WTC11 (cell line): Measurements from ENCODE around the gene C10orf90. TPM values are rescaled to one million over a fixed set of nuclear protein-coding genes. Genes with fewer than 3 reads are reported as not detected.

Experiments used
- ATAC-seq: fragments of 200-7000 bp; cut with Tn5 transposase; 2 replicates; pipeline ENCODE4 v1.10.0; 2021; ENCODE audit warnings: mild to moderate bottlenecking, moderate library complexity
- CTCF ChIA-PET: fragments of 300-600 bp; sonication (Branson Sonifier 250); formaldehyde crosslinking; loops from one replicate; lab custom pipeline; 2021; ENCODE audit warnings: antibody characterized with exemption; lab: Charles Lee
- POLR2A ChIA-PET: fragments of 350-600 bp; sonication (Branson Sonifier 250); formaldehyde crosslinking; loops from one replicate; lab custom pipeline; 2021; ENCODE audit warnings: antibody characterized with exemption; lab: Charles Lee
- DNase-seq: peaks from one replicate; pipeline ENCODE4 v3.0.0; 2021; ENCODE audit warnings: low spot score
- H3K27ac Mint-ChIP-seq: 2 replicates; pipeline ENCODE4 v1.8.0; 2021; ENCODE audit warnings: mixed read lengths
- H3K27me3 Mint-ChIP-seq: 2 replicates; pipeline ENCODE4 v1.8.0; 2021; ENCODE audit warnings: low read depth, mild to moderate bottlenecking, moderate library complexity, mixed read lengths
- H3K36me3 Mint-ChIP-seq: 2 replicates; pipeline ENCODE4 v1.8.0; 2021; ENCODE audit warnings: mixed read lengths
- H3K4me1 Mint-ChIP-seq: 2 replicates; pipeline ENCODE4 v1.8.0; 2022; ENCODE audit warnings: mixed read lengths
- H3K4me3 Mint-ChIP-seq: 2 replicates; pipeline ENCODE4 v1.8.0; 2021; ENCODE audit warnings: mild to moderate bottlenecking, moderate library complexity, mixed read lengths
- H3K9me3 Mint-ChIP-seq: 2 replicates; pipeline ENCODE4 v1.8.0; 2021; ENCODE audit warnings: mixed read lengths
- AFF4 ChIP-seq: sonication (generic); formaldehyde crosslinking; IDR thresholded peaks from 2 replicates; pipeline ENCODE4 v1.8.1; 2023; ENCODE audit warnings: mild to moderate bottlenecking, missing genetic modification reagents, borderline replicate concordance
- AR ChIP-seq: fragments of 250-450 bp; sonication (Bioruptor Pico); IDR thresholded peaks from 2 replicates; pipeline ENCODE4 v1.9.0; 2021; ENCODE audit warnings: mild to moderate bottlenecking
- JAZF1 ChIP-seq: fragments of 250-450 bp; sonication (Bioruptor Pico); IDR thresholded peaks from 2 replicates; pipeline ENCODE4 v1.9.0; 2021; ENCODE audit warnings: moderate library complexity, mild to moderate bottlenecking, inconsistent platforms
- NFATC4 ChIP-seq: fragments of 250-450 bp; sonication (Bioruptor Pico); IDR thresholded peaks from 2 replicates; pipeline ENCODE4 v1.9.0; 2021; ENCODE audit warnings: mild to moderate bottlenecking
- RELA ChIP-seq: sonication (generic); formaldehyde crosslinking; IDR thresholded peaks from 2 replicates; pipeline ENCODE4 v1.8.1; 2022; ENCODE audit warnings: missing genetic modification reagents, mild to moderate bottlenecking, borderline replicate concordance
- RORB ChIP-seq: fragments of 250-450 bp; sonication (Bioruptor Pico); IDR thresholded peaks from 2 replicates; pipeline ENCODE4 v1.9.0; 2021; ENCODE audit warnings: mild to moderate bottlenecking
- STAT6 ChIP-seq: sonication (generic); formaldehyde crosslinking; conservative IDR thresholded peaks from 2 replicates; pipeline ENCODE4 v1.8.1; 2023; ENCODE audit warnings: mild to moderate bottlenecking, low read depth, missing genetic modification reagents, moderate library complexity
- TEAD1 ChIP-seq: sonication (generic); formaldehyde crosslinking; IDR thresholded peaks from 2 replicates; pipeline ENCODE4 v1.8.0; 2022; ENCODE audit warnings: mild to moderate bottlenecking, missing genetic modification reagents
- ZBTB21 ChIP-seq: sonication (generic); formaldehyde crosslinking; IDR thresholded peaks from 2 replicates; pipeline ENCODE4 v1.8.1; 2023; ENCODE audit warnings: mild to moderate bottlenecking, missing genetic modification reagents, borderline replicate concordance
- ZNF281 ChIP-seq: sonication (generic); formaldehyde crosslinking; IDR thresholded peaks from 2 replicates; pipeline ENCODE4 v1.8.0; 2023; ENCODE audit warnings: mild to moderate bottlenecking, missing genetic modification reagents
- ZNF425 ChIP-seq: fragments of 250-450 bp; sonication (Bioruptor Pico); conservative IDR thresholded peaks from 2 replicates; pipeline ENCODE4 v1.9.0; 2021; ENCODE audit warnings: mild to moderate bottlenecking
- ZNF671 ChIP-seq: fragments of 250-450 bp; sonication (Bioruptor Pico); IDR thresholded peaks from 2 replicates; pipeline ENCODE4 v1.8.0; 2021; ENCODE audit warnings: mild to moderate bottlenecking
- total RNA-seq: library from RNA; stranded (reverse); gene quantifications from 3 replicates; pipeline ENCODE4 v1.2.3, GENCODE V29; 2021
- TF ChIP-seq, protein P1 (sequence below): sonication (generic); formaldehyde crosslinking; IDR thresholded peaks from 2 replicates; pipeline ENCODE4 v1.8.1; 2023; ENCODE audit warnings: mild to moderate bottlenecking, moderate library complexity, missing genetic modification reagents

C10orf90 gene
- total RNA-seq, 1 experiment from 2014 or later = 0.85 TPM

- Mint-ChIP-seq H3K4me3 (no peak overlapping the region), H3K4me1 (no peaks in the 10 kb centered on the region)
- CTCF ChIA-PET = no interaction called here
- TF ChIP-seq RORB (CRISPR knock-in tag) = no peak
- no peak for TF ChIP-seq AR (CRISPR knock-in tag)
- TF ChIP-seq, protein P1, sequence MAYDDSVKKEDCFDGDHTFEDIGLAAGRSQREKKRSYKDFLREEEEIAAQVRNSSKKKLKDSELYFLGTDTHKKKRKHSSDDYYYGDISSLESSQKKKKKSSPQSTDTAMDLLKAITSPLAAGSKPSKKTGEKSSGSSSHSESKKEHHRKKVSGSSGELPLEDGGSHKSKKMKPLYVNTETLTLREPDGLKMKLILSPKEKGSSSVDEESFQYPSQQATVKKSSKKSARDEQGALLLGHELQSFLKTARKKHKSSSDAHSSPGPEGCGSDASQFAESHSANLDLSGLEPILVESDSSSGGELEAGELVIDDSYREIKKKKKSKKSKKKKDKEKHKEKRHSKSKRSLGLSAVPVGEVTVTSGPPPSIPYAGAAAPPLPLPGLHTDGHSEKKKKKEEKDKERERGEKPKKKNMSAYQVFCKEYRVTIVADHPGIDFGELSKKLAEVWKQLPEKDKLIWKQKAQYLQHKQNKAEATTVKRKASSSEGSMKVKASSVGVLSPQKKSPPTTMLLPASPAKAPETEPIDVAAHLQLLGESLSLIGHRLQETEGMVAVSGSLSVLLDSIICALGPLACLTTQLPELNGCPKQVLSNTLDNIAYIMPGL (CRISPR knock-in tag) = no peak
- TF ChIP-seq ZNF281 (CRISPR knock-in tag) = no peak
- no peak for TF ChIP-seq TEAD1 (CRISPR knock-in tag)
- no peak for TF ChIP-seq JAZF1 (CRISPR knock-in tag)
- TF ChIP-seq, all 79 proteins: peak for 0
- POLR2A ChIA-PET = no interaction called here
- H3K36me3 Mint-ChIP-seq = no peaks in the 10 kb centered on the region
- DNase-seq (no peak), ATAC-seq (no peak)
- no peak overlapping the region for H3K27ac Mint-ChIP-seq
- no peaks in the 10 kb centered on the region; the same call in 1 of the 2 replicates for H3K9me3 Mint-ChIP-seq
- H3K27me3 Mint-ChIP-seq = no peaks in the 10 kb centered on the region
These were observed 170.3 kb downstream of the C10orf90 start for GRCh38 chr10:126500185-126500584.

DNA sequence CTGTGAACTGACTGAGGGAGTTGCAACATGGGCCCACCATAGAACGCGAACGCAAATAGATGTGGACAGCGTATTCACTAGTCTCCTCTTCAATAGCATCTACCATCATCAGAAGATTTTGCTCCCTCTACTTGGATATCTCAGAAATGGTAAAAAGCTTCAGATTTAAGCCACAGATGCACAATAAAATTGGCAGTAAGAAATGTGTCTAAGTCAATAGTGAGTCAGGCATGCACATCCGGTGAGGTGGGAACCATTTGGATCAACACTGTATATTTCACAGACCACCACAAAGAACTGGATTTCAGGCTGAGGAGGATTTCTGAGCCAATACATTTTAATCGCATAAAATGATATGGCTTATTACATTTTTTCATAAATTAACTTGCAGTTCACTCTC is 170.7 kb downstream of the C10orf90 start:
- Mint-ChIP-seq H3K27me3 (no peaks in the 10 kb centered on the region), H3K9me3 (no peaks in the 10 kb centered on the region; the same call in 1 of the 2 replicates), H3K4me1 (no peaks in the 10 kb centered on the region), H3K27ac (no peak overlapping the region), H3K4me3 (no peak overlapping the region), H3K36me3 (no peaks in the 10 kb centered on the region)
- ChIA-PET CTCF (no interaction called here), POLR2A (no interaction called here)
- DNase-seq (no peak), ATAC-seq (no peak)
- TF ChIP-seq ZNF281 (CRISPR knock-in tag) (no peak), NFATC4 (no peak), ZBTB21 (CRISPR knock-in tag) (no peak), AFF4 (CRISPR knock-in tag) (no peak), ZNF425 (CRISPR knock-in tag) (no peak), RELA (CRISPR knock-in tag) (no peak), ZNF671 (CRISPR knock-in tag) (no peak), STAT6 (CRISPR knock-in tag) (no peak)
